ENCODE data around the gene ERC2. TPM values are rescaled to one million over a fixed set of nuclear protein-coding genes. Genes with fewer than 3 reads are reported as not detected.
"Not testable (repeated sequence)": the region's sequence is repeated elsewhere in the genome, so short reads cannot be mapped to it uniquely, and the experiment has no call there.

The ERC2 gene
- total RNA-seq, 1 donor from 2014 or later, result 32.5 TPM

DNA sequence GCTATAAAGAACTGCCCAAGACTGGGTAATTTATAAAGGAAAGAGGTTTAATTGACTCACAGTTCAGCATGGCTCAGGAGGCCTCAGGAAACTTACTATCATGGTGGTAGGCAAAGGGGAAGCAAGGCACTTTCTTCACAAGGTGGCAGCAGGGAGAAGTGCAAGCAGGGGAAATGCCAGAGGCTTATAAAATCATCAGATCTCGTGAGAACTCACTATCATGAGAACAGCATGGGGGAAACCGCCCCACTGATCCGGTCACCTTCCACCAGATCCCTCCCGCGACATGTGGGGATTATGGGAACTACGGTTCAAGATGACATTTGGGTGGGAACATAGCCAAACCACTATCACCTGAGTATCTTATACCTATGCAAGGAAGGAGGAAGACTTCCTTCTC, 963.2 kb downstream of the ERC2 start:
- TF ChIP-seq CTCF (IDR thresholded peaks at IDR 0.05; ENCODE audit: unreplicated experiment), result peak; percentile 35
- H3K4me1 Mint-ChIP-seq (ENCODE audit: low read depth); H3K27ac Mint-ChIP-seq; DNase-seq (ENCODE audit: low spot score, unreplicated experiment); H3K27me3 Mint-ChIP-seq; H3K36me3 Mint-ChIP-seq (ENCODE audit: insufficient read depth); H3K4me3 Mint-ChIP-seq (ENCODE audit: low read depth); H3K9me3 Mint-ChIP-seq (ENCODE audit: low read depth): not testable (repeated sequence)

- Mint-ChIP-seq H3K4me3 (ENCODE audit: low read depth) (no peak overlapping the region), H3K27ac (no peak overlapping the region), H3K9me3 (ENCODE audit: low read depth) (no peaks in the 10 kb centered on the region), H3K36me3 (ENCODE audit: insufficient read depth) (no peaks in the 10 kb centered on the region), H3K27me3 (no peaks in the 10 kb centered on the region), H3K4me1 (ENCODE audit: low read depth) (no peaks in the 10 kb centered on the region)
- no peak for DNase-seq (ENCODE audit: low spot score, unreplicated experiment)
- TF ChIP-seq CTCF (IDR thresholded peaks at IDR 0.05; ENCODE audit: unreplicated experiment), result no peak
These were observed 966.4 kb downstream of the ERC2 start for GRCh38 chr3:55501905-55502304.

DNA sequence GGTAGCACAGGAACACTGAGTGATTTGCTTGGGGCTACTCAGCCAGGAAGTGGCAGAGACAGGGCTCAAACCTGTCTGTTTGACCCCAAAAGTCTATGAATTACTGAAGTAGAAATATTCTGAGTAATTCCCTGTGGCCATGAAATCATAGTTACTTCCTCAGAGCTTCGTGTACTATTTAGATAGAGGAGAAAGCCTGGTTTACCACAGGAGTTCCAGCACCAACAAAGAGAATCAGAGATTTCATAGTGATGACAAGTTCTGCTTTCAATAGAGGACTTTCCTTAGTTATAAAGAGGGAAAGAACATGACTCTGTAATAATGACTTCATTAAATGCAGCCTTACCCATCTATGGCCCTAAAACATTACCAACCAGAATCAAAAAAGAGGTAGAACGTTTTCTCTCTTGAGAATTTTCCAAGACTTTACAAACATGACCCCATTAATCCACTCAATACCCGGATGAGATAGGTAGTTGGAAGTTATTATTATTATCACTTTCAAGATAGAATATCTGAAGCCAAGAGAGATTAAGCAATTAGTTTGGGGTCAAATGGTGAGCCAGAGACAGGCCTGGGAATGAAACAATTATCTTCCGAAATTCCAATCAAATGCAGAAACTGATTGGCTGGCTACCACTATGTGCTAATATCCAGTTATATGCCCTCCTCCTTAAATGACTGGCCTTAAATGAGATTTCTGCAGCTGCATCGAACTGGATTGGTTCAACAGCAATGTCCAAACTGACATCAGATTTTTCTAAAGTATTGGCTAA, 967.5 kb downstream of the ERC2 start:
- Mint-ChIP-seq H3K27me3 (no peaks in the 10 kb centered on the region), H3K36me3 (ENCODE audit: insufficient read depth) (no peaks in the 10 kb centered on the region), H3K4me1 (ENCODE audit: low read depth) (no peaks in the 10 kb centered on the region), H3K4me3 (ENCODE audit: low read depth) (no peak overlapping the region), H3K27ac (no peak overlapping the region), H3K9me3 (ENCODE audit: low read depth) (no peaks in the 10 kb centered on the region)
- TF ChIP-seq CTCF (IDR thresholded peaks at IDR 0.05; ENCODE audit: unreplicated experiment), result no peak
- no peak for DNase-seq (ENCODE audit: low spot score, unreplicated experiment)

DNA sequence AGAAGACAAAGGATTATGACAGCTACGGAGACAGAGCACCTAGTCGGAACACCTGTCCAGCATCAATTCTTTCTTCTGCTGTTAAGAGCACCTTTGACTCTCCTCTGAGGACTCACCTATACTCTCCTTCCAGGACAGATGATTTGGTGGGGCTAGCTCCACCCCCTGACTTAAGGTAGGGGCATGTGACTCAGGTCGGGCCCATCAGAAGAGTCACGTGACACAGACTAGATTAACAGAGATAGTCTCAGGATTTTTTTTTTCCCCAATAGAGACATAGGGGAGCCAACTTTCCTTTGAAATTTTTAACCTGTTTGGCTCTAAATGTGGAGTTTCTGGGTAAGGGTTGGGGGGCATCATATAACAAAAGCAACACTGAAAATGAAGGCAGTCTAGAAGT, 969.7 kb downstream of the ERC2 start:
- TF ChIP-seq CTCF (IDR thresholded peaks at IDR 0.05; ENCODE audit: unreplicated experiment), result no peak
- no peak for DNase-seq (ENCODE audit: low spot score, unreplicated experiment)
- Mint-ChIP-seq H3K36me3 (ENCODE audit: insufficient read depth) (no peaks in the 10 kb centered on the region), H3K9me3 (ENCODE audit: low read depth) (no peaks in the 10 kb centered on the region), H3K27ac (no peak overlapping the region), H3K4me1 (ENCODE audit: low read depth) (no peaks in the 10 kb centered on the region), H3K4me3 (ENCODE audit: low read depth) (no peak overlapping the region), H3K27me3 (peaks cover 3% of the 10 kb centered on the region)

- no peaks in the 10 kb centered on the region for H3K9me3 Mint-ChIP-seq (ENCODE audit: low read depth)
- H3K36me3 Mint-ChIP-seq (ENCODE audit: insufficient read depth), result no peaks in the 10 kb centered on the region
- no peak for DNase-seq (ENCODE audit: low spot score, unreplicated experiment)
- no peaks in the 10 kb centered on the region for H3K4me1 Mint-ChIP-seq (ENCODE audit: low read depth)
- no peak for TF ChIP-seq CTCF (IDR thresholded peaks at IDR 0.05; ENCODE audit: unreplicated experiment)
- peaks cover 14% of the 10 kb centered on the region for H3K27me3 Mint-ChIP-seq
- H3K27ac Mint-ChIP-seq, result no peak overlapping the region
- H3K4me3 Mint-ChIP-seq (ENCODE audit: low read depth), result no peak overlapping the region
These were observed 971.0 kb downstream of the ERC2 start for GRCh38 chr3:55497250-55497649.
